Sigmoid colon (tissue), 7 donors: ENCODE measurements around the gene MKI67. TPM values are rescaled to one million over a fixed set of nuclear protein-coding genes. Genes with fewer than 3 reads are reported as not detected.
A peak's percentile ranks its signal among the peaks of the same experiment; 100 is the strongest.

Experiments used
- DNase-seq: peaks from one replicate; pipeline ENCODE4 v3.0.0-alpha.2; 2019
- H3K27ac ChIP-seq, 4 donors: fragments of 200-600 bp; sonication (generic); one replicate each; pipeline ENCODE4 v1.5.1; 2016 to 2019; ENCODE audit warnings: mild to moderate bottlenecking in 1 of 4
- H3K27me3 ChIP-seq, 3 donors: fragments of 200-600 bp; sonication (generic); one replicate each; pipeline ENCODE4 v1.5.1; 2019; ENCODE audit warnings: mild to moderate bottlenecking in 1 of 3
- H3K36me3 ChIP-seq, 4 donors: fragments of 200-600 bp; sonication (generic); one replicate each; pipeline ENCODE4 v1.5.1; 2016 to 2019
- H3K4me1 ChIP-seq, 4 donors: fragments of 200-600 bp; sonication (generic); one replicate each; pipeline ENCODE4 v1.5.1; 2017 to 2019
- H3K4me3 ChIP-seq, 4 donors: fragments of 200-600 bp; sonication (generic); one replicate each; pipeline ENCODE4 v1.5.1; 2017 to 2019; ENCODE audit warnings: mild to moderate bottlenecking in 2 of 4, moderate library complexity in 1 of 4
- H3K9me3 ChIP-seq, 4 donors: fragments of 200-600 bp in 3 of 4; sonication (generic) in 3 of 4; one replicate each; pipeline versions ENCODE4 v1.5.1 to v1.6.1; 2013 to 2019
- CTCF ChIP-seq, 4 experiments: fragments of 450-650 bp in 3 of 4; fragments of 200-600 bp in 1 of 4; IDR thresholded peaks; one replicate each; pipeline ENCODE4 v1.5.1; 2016 to 2019; ENCODE audit warnings: antibody characterized with exemption in 4 of 4, mild to moderate bottlenecking in 3 of 4, moderate library complexity in 2 of 4
- EP300 ChIP-seq, 4 donors: sonication (generic); formaldehyde crosslinking; IDR thresholded peaks; one replicate each; pipeline ENCODE4 v1.6.1; 2017; ENCODE audit warnings: antibody characterized with exemption in 4 of 4
- POLR2A ChIP-seq, 2 donors: fragments of 450-650 bp; IDR thresholded peaks; one replicate each; pipeline ENCODE4 v1.6.1; 2016; ENCODE audit warnings: antibody characterized with exemption in 2 of 2, mild to moderate bottlenecking in 2 of 2, moderate library complexity in 2 of 2
- POLR2AphosphoS5 ChIP-seq, 4 donors: sonication (generic); formaldehyde crosslinking; IDR thresholded peaks; one replicate each; pipeline ENCODE4 v1.6.1; 2017; ENCODE audit warnings: antibody characterized with exemption in 4 of 4
- WGBS, 2 donors: extraction: QIAGEN DNeasy Blood & Tissue Kit; methylation state at CpG; one replicate each; pipeline ENCODE4 v1.1.7; 2013; 5-methylcytosine and 5-hydroxymethylcytosine counted together
- intact Hi-C: fragments of 100-400 bp; cut with DNase I; formaldehyde crosslinking; loops from one replicate; pipeline ENCODE4 v1.15.1; 2023
- polyA plus RNA-seq, 3 donors: library from polyadenylated mRNA; stranded (reverse); fragments of 200-250 nt; gene quantifications; one replicate each; pipeline ENCODE4 v1.2.3, GENCODE V29; 2013
- total RNA-seq, 4 donors: library from RNA; depleted of rRNA; stranded (reverse); fragments of >200 nt; gene quantifications; one replicate each; pipeline ENCODE4 v1.1.0, GENCODE V29; 2016
- donor health status: healthy with polysubstance abuse.
- donor health status: Bipolar disorder and iron deficiency.
- donor health status: healthy.

The MKI67 gene
- total and polyA plus RNA-seq, 7 donors: 0.49 to 29.0 (median 1.2) TPM

GRCh38 chr10:128072941-128073645 is 53.1 kb downstream of the MKI67 start:
- DNase-seq: no peak
- intact Hi-C loops: no loop called here

GRCh38 chr10:128072046-128072445 is 54.2 kb downstream of the MKI67 start:
- DNase-seq: no peak
- intact Hi-C loops: no loop called here
- TF ChIP-seq CTCF (IDR thresholded peaks at IDR 0.05): no peak
- Histone ChIP-seq H3K9me3 (no peaks in the 10 kb centered on the region), H3K4me1 (peaks cover 0 to 3% (median 0%) of the 10 kb centered on the region in 4 donors), H3K27ac (no peak overlapping the region), H3K36me3 (peaks cover 0 to 45% (median 0%) of the 10 kb centered on the region in 4 donors), H3K27me3 (no peaks in the 10 kb centered on the region), H3K4me3 (no peak overlapping the region)
- WGBS, 2 donors: 82 to 91% methylated on average over 6 of the region's 6 CpGs

More at GRCh38 chr10:128072941-128073645, 53.1 kb downstream of the MKI67 start:
- Histone ChIP-seq H3K27me3 (no peaks in the 10 kb centered on the region), H3K9me3 (no peaks in the 10 kb centered on the region), H3K36me3 (peaks cover 0 to 42% (median 0%) of the 10 kb centered on the region in 4 donors), H3K4me3 (no peak overlapping the region), H3K27ac (no peak overlapping the region), H3K4me1 (peaks cover 0 to 3% (median 0%) of the 10 kb centered on the region in 4 donors)
- no peak for TF ChIP-seq EP300 (IDR thresholded peaks at IDR 0.05)
- TF ChIP-seq POLR2A (IDR thresholded peaks at IDR 0.05): no peak
- TF ChIP-seq POLR2AphosphoS5 (IDR thresholded peaks at IDR 0.05): no peak
- TF ChIP-seq CTCF (IDR thresholded peaks at IDR 0.05): no peak
- 91 to 93% methylated on average over 14 of the region's 14 CpGs for WGBS, 2 donors

- Histone ChIP-seq H3K4me3 (no peak overlapping the region), H3K4me1 (peaks cover 0 to 3% (median 0%) of the 10 kb centered on the region in 4 donors), H3K36me3 (peaks cover 0 to 45% (median 0%) of the 10 kb centered on the region in 4 donors), H3K27me3 (no peaks in the 10 kb centered on the region), H3K27ac (no peak overlapping the region), H3K9me3 (no peaks in the 10 kb centered on the region)
- intact Hi-C loops: no loop called here
- DNase-seq: peak; percentile 59
- WGBS, 2 donors: 83% methylated on average over 9 of the region's 9 CpGs
- TF ChIP-seq EP300 (IDR thresholded peaks at IDR 0.05) (no peak), POLR2A (IDR thresholded peaks at IDR 0.05) (no peak), CTCF (IDR thresholded peaks at IDR 0.05) (no peak), POLR2AphosphoS5 (IDR thresholded peaks at IDR 0.05) (no peak)
Measured at GRCh38 chr10:128071417-128071782, 54.8 kb downstream of the MKI67 start.

- Histone ChIP-seq H3K4me1 (peaks cover 0 to 3% (median 0%) of the 10 kb centered on the region in 4 donors), H3K9me3 (no peaks in the 10 kb centered on the region), H3K4me3 (no peak overlapping the region), H3K27me3 (no peaks in the 10 kb centered on the region), H3K27ac (no peak overlapping the region), H3K36me3 (peaks cover 0 to 45% (median 2%) of the 10 kb centered on the region in 4 donors)
- TF ChIP-seq EP300 (IDR thresholded peaks at IDR 0.05): no peak
- TF ChIP-seq POLR2A (IDR thresholded peaks at IDR 0.05): no peak
- TF ChIP-seq CTCF (IDR thresholded peaks at IDR 0.05): no peak
- no peak for TF ChIP-seq POLR2AphosphoS5 (IDR thresholded peaks at IDR 0.05)
- 88 to 89% methylated on average over 17 of the region's 17 CpGs for WGBS, 2 donors
- peak; percentile 66 for DNase-seq
- intact Hi-C loops: no loop called here
Measured at GRCh38 chr10:128070721-128071416, 55.4 kb downstream of the MKI67 start.
